Mesodermal cell (in vitro differentiated cells): Measurements from ENCODE around the gene GRK3.

Experiments
- H3K27ac ChIP-seq: 2 replicates; pipeline ENCODE4 v1.7.0; 2013; ENCODE audit warnings: mild to moderate bottlenecking, low read depth, low read length, moderate library complexity; ENCODE audit not compliant: severe bottlenecking
- H3K36me3 ChIP-seq: 2 replicates; pipeline ENCODE4 v1.7.1; 2013; ENCODE audit warnings: mild to moderate bottlenecking, low read length, moderate library complexity; ENCODE audit not compliant: control insufficient read depth, insufficient read depth
- H3K4me1 ChIP-seq: one replicate; pipeline ENCODE4 v1.7.1; 2013; ENCODE audit warnings: mild to moderate bottlenecking, low read length; ENCODE audit not compliant: insufficient read depth, control insufficient read depth, poor library complexity, severe bottlenecking
- H3K4me3 ChIP-seq: 2 replicates; pipeline ENCODE4 v1.7.0; 2013; ENCODE audit warnings: low read length, control low read depth, mild to moderate bottlenecking; ENCODE audit not compliant: insufficient read depth, poor library complexity, severe bottlenecking; ENCODE audit errors: extremely low read depth
- H3K9me3 ChIP-seq: 2 replicates; pipeline ENCODE4 v1.7.1; 2013; ENCODE audit warnings: mild to moderate bottlenecking, low read length, moderate library complexity; ENCODE audit not compliant: control insufficient read depth
- WGBS, 2 experiments: methylation state at CpG; one replicate each; pipeline ENCODE4 v1.1.5; 2013; ENCODE audit warnings: missing lambda C conversion rate in 2 of 2; ENCODE audit not compliant: insufficient coverage in 2 of 2; 5-methylcytosine and 5-hydroxymethylcytosine counted together

The GRK3 gene

GRCh38 chr22:25711491-25711890, 147.0 kb downstream of the GRK3 start:
- no peaks in the 10 kb centered on the region for H3K9me3 ChIP-seq
- H3K4me3 ChIP-seq: no peak overlapping the region
- H3K4me1 ChIP-seq: no peaks in the 10 kb centered on the region
- H3K36me3 ChIP-seq: no peaks in the 10 kb centered on the region
- H3K27ac ChIP-seq: no peak overlapping the region
- WGBS, 2 experiments: 86 to 90% methylated on average over 1 of the region's 6 CpGs

DNA sequence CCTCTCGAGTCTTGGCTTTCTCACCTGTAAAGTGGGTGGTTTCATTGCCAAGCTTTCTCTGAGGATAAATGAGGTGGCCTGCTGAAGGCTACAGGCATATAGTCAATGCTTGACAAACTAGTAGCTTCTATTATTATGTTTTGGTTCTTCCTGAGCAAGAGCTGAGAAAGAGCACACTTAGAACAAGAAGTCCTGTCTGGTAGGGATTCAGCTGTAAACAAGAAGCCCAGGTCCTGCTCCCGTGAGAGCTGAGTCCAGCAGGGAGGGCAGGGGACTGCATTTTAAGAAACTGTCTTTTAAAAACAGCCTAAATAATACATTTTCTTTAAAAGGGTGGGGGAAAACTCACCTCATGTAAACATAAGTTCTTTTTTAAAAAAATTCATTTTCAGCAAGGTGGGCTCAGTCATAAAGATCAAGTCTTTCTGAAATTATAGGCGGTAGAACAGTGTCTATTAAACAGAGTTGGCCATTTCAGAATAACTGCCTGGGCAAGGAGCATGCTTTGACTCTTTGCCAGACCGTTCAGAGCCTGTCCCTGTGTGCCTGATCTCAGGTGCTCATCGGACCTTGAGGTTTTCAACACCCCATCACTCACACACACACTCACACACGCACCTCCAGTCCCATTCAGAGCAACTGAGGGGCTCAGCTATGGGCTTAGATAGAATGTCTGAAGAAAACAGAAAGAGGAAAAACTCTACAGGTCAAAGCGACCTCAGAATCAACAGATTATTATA, 148.4 kb downstream of the GRK3 start:
- H3K4me3 ChIP-seq: no peak overlapping the region
- WGBS, 2 experiments: 100% methylated on average over 2 of the region's 7 CpGs
- H3K4me1 ChIP-seq: no peaks in the 10 kb centered on the region
- H3K36me3 ChIP-seq: no peaks in the 10 kb centered on the region
- no peaks in the 10 kb centered on the region for H3K9me3 ChIP-seq
- no peak overlapping the region for H3K27ac ChIP-seq

DNA sequence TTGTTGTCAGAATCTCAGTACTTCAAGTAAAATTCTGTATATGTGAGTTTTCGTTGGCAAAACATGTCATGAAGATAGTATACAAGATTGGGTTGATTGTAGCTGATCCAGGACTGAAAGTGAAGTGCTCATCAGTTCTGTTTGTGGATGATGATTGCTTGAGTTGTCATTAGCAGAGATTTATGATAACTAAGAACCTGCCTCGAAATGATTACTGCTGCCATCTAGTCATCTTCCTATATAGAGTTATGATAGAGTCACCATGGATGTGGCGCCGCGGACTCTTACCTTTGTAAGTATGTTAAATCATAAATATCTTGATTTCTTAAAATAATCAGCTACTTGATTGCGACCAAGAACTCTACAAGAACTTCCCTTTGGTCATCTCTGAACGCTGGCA, 149.6 kb downstream of the GRK3 start:
- 95% methylated on average over 3 of the region's 7 CpGs for WGBS, 2 experiments
- Histone ChIP-seq H3K27ac (no peak overlapping the region), H3K4me1 (no peaks in the 10 kb centered on the region), H3K9me3 (no peaks in the 10 kb centered on the region), H3K36me3 (no peaks in the 10 kb centered on the region), H3K4me3 (no peak overlapping the region)

- Histone ChIP-seq H3K4me3 (no peak overlapping the region), H3K9me3 (no peaks in the 10 kb centered on the region), H3K36me3 (no peaks in the 10 kb centered on the region), H3K4me1 (no peaks in the 10 kb centered on the region), H3K27ac (no peak overlapping the region)
- 52 to 65% methylated on average over 4 to 5 of the region's 6 CpGs for WGBS, 2 experiments
Observed at GRCh38 chr22:25714739-25715138, 150.3 kb downstream of the GRK3 start.

GRCh38 chr22:25716637-25717036, 152.2 kb downstream of the GRK3 start:
- no peaks in the 10 kb centered on the region for H3K36me3 ChIP-seq
- no peak overlapping the region for H3K27ac ChIP-seq
- H3K4me1 ChIP-seq: no peaks in the 10 kb centered on the region
- no peak overlapping the region for H3K4me3 ChIP-seq
- 77 to 83% methylated on average over 8 to 9 of the region's 10 CpGs for WGBS, 2 experiments
- no peaks in the 10 kb centered on the region for H3K9me3 ChIP-seq

GRCh38 chr22:25718135-25718840, 153.8 kb downstream of the GRK3 start:
- H3K4me3 ChIP-seq: no peak overlapping the region
- no peak overlapping the region for H3K27ac ChIP-seq
- WGBS, 2 experiments: 86 to 98% methylated on average over 3 to 4 of the region's 10 CpGs
- no peaks in the 10 kb centered on the region for H3K4me1 ChIP-seq
- H3K9me3 ChIP-seq: no peaks in the 10 kb centered on the region
- no peaks in the 10 kb centered on the region for H3K36me3 ChIP-seq

- 95 to 96% methylated on average over 15 to 16 of the region's 16 CpGs for WGBS, 2 experiments
- Histone ChIP-seq H3K27ac (no peak overlapping the region), H3K4me1 (peaks cover 10% of the 10 kb centered on the region), H3K9me3 (no peaks in the 10 kb centered on the region), H3K4me3 (no peak overlapping the region), H3K36me3 (no peaks in the 10 kb centered on the region)
Observed at GRCh38 chr22:25722223-25722622, 157.7 kb downstream of the GRK3 start.

- Histone ChIP-seq H3K9me3 (no peaks in the 10 kb centered on the region), H3K4me3 (no peak overlapping the region), H3K4me1 (peaks cover 10% of the 10 kb centered on the region), H3K36me3 (no peaks in the 10 kb centered on the region), H3K27ac (no peak overlapping the region)
- WGBS, 2 experiments: 88% methylated on average over 1 to 2 of the region's 3 CpGs
Observed at GRCh38 chr22:25722626-25723025, 158.2 kb downstream of the GRK3 start.

- Histone ChIP-seq H3K36me3 (no peaks in the 10 kb centered on the region), H3K4me3 (no peak overlapping the region), H3K4me1 (peaks cover 15% of the 10 kb centered on the region), H3K9me3 (no peaks in the 10 kb centered on the region), H3K27ac (peak overlapping the region; percentile 71)
- no CpG with 5 or more reads among the region's 4 CpGs for WGBS, 2 experiments
Observed at GRCh38 chr22:25726241-25726640, 161.8 kb downstream of the GRK3 start.

- no peaks in the 10 kb centered on the region for H3K9me3 ChIP-seq
- WGBS, 2 experiments: 82 to 84% methylated on average over 6 to 7 of the region's 7 CpGs
- no peaks in the 10 kb centered on the region for H3K36me3 ChIP-seq
- peaks cover 15% of the 10 kb centered on the region for H3K4me1 ChIP-seq
- no peak overlapping the region for H3K4me3 ChIP-seq
- H3K27ac ChIP-seq: no peak overlapping the region
Observed at GRCh38 chr22:25728071-25728470, 163.6 kb downstream of the GRK3 start.
